GM12873 (cell line): ENCODE data around the gene DRD1.

Experiments used
- CTCF ChIP-seq: IDR thresholded peaks from 2 replicates; pipeline ENCODE4 v1.5.1; 2012; ENCODE audit warnings: low read depth, mild to moderate bottlenecking, moderate library complexity, low read length, control low read depth; ENCODE audit not compliant: insufficient read depth; ENCODE audit errors: missing control alignments

Gene DRD1

GRCh38 chr5:175467983-175468690 is 24.2 kb upstream of the DRD1 start:
- TF ChIP-seq CTCF: no peak

- no peak for TF ChIP-seq CTCF
Observed at GRCh38 chr5:175466700-175467318, 22.8 kb upstream of the DRD1 start.

- TF ChIP-seq CTCF: no peak
Observed at GRCh38 chr5:175465282-175465681, 21.3 kb upstream of the DRD1 start.

- TF ChIP-seq CTCF: no peak
Observed at GRCh38 chr5:175464942-175465233, 20.9 kb upstream of the DRD1 start.

GRCh38 chr5:175464074-175464941 is 20.3 kb upstream of the DRD1 start:
- peak; percentile 87 for TF ChIP-seq CTCF

- TF ChIP-seq CTCF: no peak
Observed at GRCh38 chr5:175463641-175464040, 19.7 kb upstream of the DRD1 start.

GRCh38 chr5:175461370-175461769 is 17.4 kb upstream of the DRD1 start:
- TF ChIP-seq CTCF: no peak
